Measurements from ENCODE around the gene NFASC.

NFASC gene

DNA sequence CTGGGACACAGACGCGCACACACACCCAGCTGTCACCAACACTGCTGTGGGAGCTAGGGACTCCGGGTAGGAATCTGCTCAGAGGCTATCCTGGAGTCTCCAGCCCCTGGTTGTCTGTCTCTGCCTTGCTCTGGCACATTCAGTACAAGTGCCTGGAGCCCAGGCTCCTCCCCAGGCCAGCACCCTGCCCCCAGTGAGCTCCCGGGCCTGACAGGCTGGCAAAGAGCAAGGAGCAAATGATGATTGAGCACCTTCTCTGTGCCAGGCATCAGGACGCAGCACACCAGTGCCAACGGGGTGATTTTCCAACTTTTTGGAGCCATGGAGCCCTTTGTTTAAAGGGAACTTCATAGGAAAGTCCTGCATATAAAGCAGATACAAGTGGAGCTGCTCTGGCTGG lies 178.8 kb downstream of the NFASC start:
- no peak overlapping the region for H3K4me2 ChIP-seq (ENCODE audit: low read depth, low read length, poor library complexity, severe bottlenecking)
- H3K27ac ChIP-seq (ENCODE audit: low read depth, low read length), result no peak overlapping the region
- no peaks in the 10 kb centered on the region for H3K36me3 ChIP-seq (ENCODE audit: low read length)
- H3F3A ChIP-seq (ENCODE audit: insufficient read depth), result no peaks in the 10 kb centered on the region
- no peaks in the 10 kb centered on the region for H3K79me2 ChIP-seq (ENCODE audit: insufficient read depth, low read length)
- no peak overlapping the region for H3K9ac ChIP-seq (ENCODE audit: low read length)
- H3K9me3 ChIP-seq (ENCODE audit: insufficient read depth, low read length), result no peaks in the 10 kb centered on the region
- H3K9me2 ChIP-seq (replicated peaks; ENCODE audit: insufficient read depth, low read length), result no peaks in the 10 kb centered on the region
- H4K20me1 ChIP-seq (ENCODE audit: low read depth, low read length), result no peaks in the 10 kb centered on the region
- no peak overlapping the region for H2AFZ ChIP-seq (ENCODE audit: low read depth, low read length, severe bottlenecking)
- H3K27me3 ChIP-seq (ENCODE audit: low read length), result no peaks in the 10 kb centered on the region
- H3K4me3 ChIP-seq (ENCODE audit: insufficient read depth, low read length, poor library complexity, severe bottlenecking), result no peak overlapping the region
- TF ChIP-seq, protein P1, sequence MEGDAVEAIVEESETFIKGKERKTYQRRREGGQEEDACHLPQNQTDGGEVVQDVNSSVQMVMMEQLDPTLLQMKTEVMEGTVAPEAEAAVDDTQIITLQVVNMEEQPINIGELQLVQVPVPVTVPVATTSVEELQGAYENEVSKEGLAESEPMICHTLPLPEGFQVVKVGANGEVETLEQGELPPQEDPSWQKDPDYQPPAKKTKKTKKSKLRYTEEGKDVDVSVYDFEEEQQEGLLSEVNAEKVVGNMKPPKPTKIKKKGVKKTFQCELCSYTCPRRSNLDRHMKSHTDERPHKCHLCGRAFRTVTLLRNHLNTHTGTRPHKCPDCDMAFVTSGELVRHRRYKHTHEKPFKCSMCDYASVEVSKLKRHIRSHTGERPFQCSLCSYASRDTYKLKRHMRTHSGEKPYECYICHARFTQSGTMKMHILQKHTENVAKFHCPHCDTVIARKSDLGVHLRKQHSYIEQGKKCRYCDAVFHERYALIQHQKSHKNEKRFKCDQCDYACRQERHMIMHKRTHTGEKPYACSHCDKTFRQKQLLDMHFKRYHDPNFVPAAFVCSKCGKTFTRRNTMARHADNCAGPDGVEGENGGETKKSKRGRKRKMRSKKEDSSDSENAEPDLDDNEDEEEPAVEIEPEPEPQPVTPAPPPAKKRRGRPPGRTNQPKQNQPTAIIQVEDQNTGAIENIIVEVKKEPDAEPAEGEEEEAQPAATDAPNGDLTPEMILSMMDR (IDR thresholded peaks at IDR 0.05; ENCODE audit: insufficient read depth, low read length, poor library complexity, severe bottlenecking), result no peak
- TF ChIP-seq EZH2phosphoT487 (conservative IDR thresholded peaks at IDR 0.05; ENCODE audit: low read length), result no peak

DNA sequence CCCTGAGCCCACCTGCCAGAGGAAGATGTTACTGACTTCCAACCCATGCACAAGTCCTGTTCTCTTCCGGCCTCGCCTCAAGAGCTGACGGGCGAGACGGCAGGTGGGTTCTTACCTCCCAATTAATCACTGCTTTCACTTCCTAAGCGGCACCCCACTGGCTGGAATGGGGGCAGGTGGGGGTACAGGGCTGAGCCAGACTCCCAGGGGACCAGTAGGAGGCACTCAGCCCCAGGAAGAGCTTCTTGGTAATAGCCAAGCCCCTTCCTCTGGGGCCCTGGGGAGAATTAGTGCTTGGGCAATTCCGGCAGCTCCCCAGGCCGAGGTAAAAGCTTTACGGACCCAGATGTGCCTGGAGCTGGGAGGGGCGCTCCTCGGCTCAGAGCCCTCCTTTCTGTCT lies 182.0 kb downstream of the NFASC start:
- Histone ChIP-seq H3K4me3 (ENCODE audit: insufficient read depth, low read length, poor library complexity, severe bottlenecking) (no peak overlapping the region), H3K9ac (ENCODE audit: low read length) (no peak overlapping the region), H3K27ac (ENCODE audit: low read depth, low read length) (no peak overlapping the region), H3K4me2 (ENCODE audit: low read depth, low read length, poor library complexity, severe bottlenecking) (no peak overlapping the region), H3K79me2 (ENCODE audit: insufficient read depth, low read length) (no peaks in the 10 kb centered on the region), H2AFZ (ENCODE audit: low read depth, low read length, severe bottlenecking) (no peak overlapping the region), H4K20me1 (ENCODE audit: low read depth, low read length) (no peaks in the 10 kb centered on the region), H3K9me2 (replicated peaks; ENCODE audit: insufficient read depth, low read length) (no peaks in the 10 kb centered on the region), H3K27me3 (ENCODE audit: low read length) (no peaks in the 10 kb centered on the region), H3F3A (ENCODE audit: insufficient read depth) (no peaks in the 10 kb centered on the region), H3K9me3 (ENCODE audit: insufficient read depth, low read length) (no peaks in the 10 kb centered on the region), H3K36me3 (ENCODE audit: low read length) (no peaks in the 10 kb centered on the region)
- TF ChIP-seq EZH2phosphoT487 (conservative IDR thresholded peaks at IDR 0.05; ENCODE audit: low read length), result no peak
- TF ChIP-seq, protein P1 (IDR thresholded peaks at IDR 0.05; ENCODE audit: insufficient read depth, low read length, poor library complexity, severe bottlenecking), result no peak

DNA sequence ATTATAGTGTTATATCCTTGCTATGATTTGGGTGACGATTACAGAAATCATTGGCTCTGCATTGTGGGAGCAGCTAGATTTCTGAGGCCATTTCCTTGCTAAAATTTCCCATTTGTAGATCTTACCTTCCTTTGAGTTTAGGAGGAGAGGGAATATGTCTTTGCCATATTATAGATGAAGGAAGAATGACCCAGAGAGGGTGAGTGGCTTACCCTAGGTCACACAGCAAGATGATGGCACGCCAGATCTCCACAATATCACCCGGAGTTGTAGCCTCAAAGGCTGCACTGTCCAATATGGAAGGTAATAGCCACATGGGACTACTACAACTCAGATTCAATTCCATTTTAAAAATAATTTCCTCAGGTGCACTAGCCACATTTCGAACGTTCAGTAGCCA lies 182.6 kb downstream of the NFASC start:
- no peaks in the 10 kb centered on the region for H3F3A ChIP-seq (ENCODE audit: insufficient read depth)
- H3K4me2 ChIP-seq (ENCODE audit: low read depth, low read length, poor library complexity, severe bottlenecking), result no peak overlapping the region
- H3K9ac ChIP-seq (ENCODE audit: low read length), result no peak overlapping the region
- H3K36me3 ChIP-seq (ENCODE audit: low read length), result no peaks in the 10 kb centered on the region
- no peak overlapping the region for H3K4me3 ChIP-seq (ENCODE audit: insufficient read depth, low read length, poor library complexity, severe bottlenecking)
- TF ChIP-seq EZH2phosphoT487 (conservative IDR thresholded peaks at IDR 0.05; ENCODE audit: low read length), result no peak
- TF ChIP-seq, protein P1 (IDR thresholded peaks at IDR 0.05; ENCODE audit: insufficient read depth, low read length, poor library complexity, severe bottlenecking), result no peak
- no peaks in the 10 kb centered on the region for H3K9me3 ChIP-seq (ENCODE audit: insufficient read depth, low read length)
- H4K20me1 ChIP-seq (ENCODE audit: low read depth, low read length), result no peaks in the 10 kb centered on the region
- H2AFZ ChIP-seq (ENCODE audit: low read depth, low read length, severe bottlenecking), result no peak overlapping the region
- no peaks in the 10 kb centered on the region for H3K79me2 ChIP-seq (ENCODE audit: insufficient read depth, low read length)
- H3K27me3 ChIP-seq (ENCODE audit: low read length), result no peaks in the 10 kb centered on the region
- H3K27ac ChIP-seq (ENCODE audit: low read depth, low read length), result no peak overlapping the region
- no peaks in the 10 kb centered on the region for H3K9me2 ChIP-seq (replicated peaks; ENCODE audit: insufficient read depth, low read length)

Measured in SU-DHL-6 (cell line).